ENCODE data around the gene FBN2. TPM values are rescaled to one million over a fixed set of nuclear protein-coding genes. Genes with fewer than 3 reads are reported as not detected.

FBN2 gene
- total and polyA plus RNA-seq, 2 experiments from 2014 or later, result 15.2 to 63.2 TPM

- 33 to 50% methylated on average over 1 of the region's 1 CpG for WGBS, 2 experiments (ENCODE audit: low coverage in 1 of 2, low lambda C conversion rate in 2 of 2, missing lambda C conversion rate in 2 of 2)
These were observed 283.3 kb downstream of the FBN2 start for GRCh38 chr5:128254789-128255188.

GRCh38 chr5:128253880-128254279, 284.2 kb downstream of the FBN2 start:
- Histone ChIP-seq H3K79me2 (ENCODE audit: insufficient read depth) (no peaks in the 10 kb centered on the region), H3K9ac (no peak overlapping the region), H3K4me1 (ENCODE audit: insufficient read depth) (no peaks in the 10 kb centered on the region), H3K27ac (no peak overlapping the region), H3K4me2 (ENCODE audit: unreplicated experiment) (no peak overlapping the region), H2AFZ (no peak overlapping the region), H3F3A (ENCODE audit: insufficient read depth) (no peaks in the 10 kb centered on the region), H3K9me2 (ENCODE audit: insufficient read depth) (no peaks in the 10 kb centered on the region), H4K20me1 (ENCODE audit: insufficient read depth) (no peaks in the 10 kb centered on the region), H3K4me3 (no peak overlapping the region), H3K27me3 (replicated peaks; ENCODE audit: insufficient read depth) (no peaks in the 10 kb centered on the region), H3K36me3 (ENCODE audit: low read depth) (no peaks in the 10 kb centered on the region), H3K9me3 (ENCODE audit: low read depth) (no peaks in the 10 kb centered on the region)
- TF ChIP-seq EZH2 (IDR thresholded peaks at IDR 0.05; ENCODE audit: insufficient read depth, poor library complexity, severe bottlenecking), result no peak
- TF ChIP-seq EZH2phosphoT487 (IDR thresholded peaks at IDR 0.05; ENCODE audit: insufficient read depth, low read depth), result no peak
- 89 to 94% methylated on average over 7 of the region's 7 CpGs for WGBS, 2 experiments (ENCODE audit: low coverage in 1 of 2, low lambda C conversion rate in 2 of 2, missing lambda C conversion rate in 2 of 2)
- in situ Hi-C loops (cut with MboI), result no loop called here
- no peak for DNase-seq

More at GRCh38 chr5:128254789-128255188, 283.3 kb downstream of the FBN2 start:
- Histone ChIP-seq H3K9ac (no peak overlapping the region), H3K27ac (no peak overlapping the region), H3K9me2 (ENCODE audit: insufficient read depth) (no peaks in the 10 kb centered on the region), H3K36me3 (ENCODE audit: low read depth) (no peaks in the 10 kb centered on the region), H3K27me3 (replicated peaks; ENCODE audit: insufficient read depth) (no peaks in the 10 kb centered on the region), H3K9me3 (ENCODE audit: low read depth) (no peaks in the 10 kb centered on the region), H4K20me1 (ENCODE audit: insufficient read depth) (no peaks in the 10 kb centered on the region), H3K4me3 (no peak overlapping the region), H3K4me2 (ENCODE audit: unreplicated experiment) (no peak overlapping the region), H3K4me1 (ENCODE audit: insufficient read depth) (no peaks in the 10 kb centered on the region), H2AFZ (no peak overlapping the region), H3F3A (ENCODE audit: insufficient read depth) (no peaks in the 10 kb centered on the region), H3K79me2 (ENCODE audit: insufficient read depth) (no peaks in the 10 kb centered on the region)
- in situ Hi-C loops (cut with MboI), result no loop called here
- TF ChIP-seq EZH2 (IDR thresholded peaks at IDR 0.05; ENCODE audit: insufficient read depth, poor library complexity, severe bottlenecking) (no peak), EZH2phosphoT487 (IDR thresholded peaks at IDR 0.05; ENCODE audit: insufficient read depth, low read depth) (no peak)
- DNase-seq, result no peak

- Histone ChIP-seq H3K27me3 (replicated peaks; ENCODE audit: insufficient read depth) (no peaks in the 10 kb centered on the region), H3K27ac (no peak overlapping the region), H3K9me3 (ENCODE audit: low read depth) (no peaks in the 10 kb centered on the region), H3K9ac (no peak overlapping the region), H3K4me3 (no peak overlapping the region), H3K4me1 (ENCODE audit: insufficient read depth) (no peaks in the 10 kb centered on the region), H2AFZ (no peak overlapping the region), H3K9me2 (ENCODE audit: insufficient read depth) (no peaks in the 10 kb centered on the region), H3F3A (ENCODE audit: insufficient read depth) (no peaks in the 10 kb centered on the region), H3K4me2 (ENCODE audit: unreplicated experiment) (peak overlapping the region; percentile 9), H4K20me1 (ENCODE audit: insufficient read depth) (no peaks in the 10 kb centered on the region), H3K36me3 (ENCODE audit: low read depth) (no peaks in the 10 kb centered on the region), H3K79me2 (ENCODE audit: insufficient read depth) (no peaks in the 10 kb centered on the region)
- in situ Hi-C loops (cut with MboI), result no loop called here
- 19 to 23% methylated on average over 5 of the region's 5 CpGs for whole genome bisulfite sequencing, 2 experiments (ENCODE audit: low coverage in 1 of 2, low lambda C conversion rate in 2 of 2, missing lambda C conversion rate in 2 of 2)
- TF ChIP-seq EZH2 (IDR thresholded peaks at IDR 0.05; ENCODE audit: insufficient read depth, poor library complexity, severe bottlenecking) (no peak), EZH2phosphoT487 (IDR thresholded peaks at IDR 0.05; ENCODE audit: insufficient read depth, low read depth) (no peak)
- no peak for DNase-seq
These were observed 284.9 kb downstream of the FBN2 start for GRCh38 chr5:128253161-128253560.

- peak overlapping the region; percentile 9 for H3K4me2 ChIP-seq (ENCODE audit: unreplicated experiment)
- no peak overlapping the region for H3K9ac ChIP-seq
- no peaks in the 10 kb centered on the region for H3K79me2 ChIP-seq (ENCODE audit: insufficient read depth)
- H3F3A ChIP-seq (ENCODE audit: insufficient read depth), result no peaks in the 10 kb centered on the region
- TF ChIP-seq EZH2phosphoT487 (IDR thresholded peaks at IDR 0.05; ENCODE audit: insufficient read depth, low read depth), result no peak
- TF ChIP-seq EZH2 (IDR thresholded peaks at IDR 0.05; ENCODE audit: insufficient read depth, poor library complexity, severe bottlenecking), result no peak
- H3K27me3 ChIP-seq (replicated peaks; ENCODE audit: insufficient read depth), result no peaks in the 10 kb centered on the region
- no peaks in the 10 kb centered on the region for H3K4me1 ChIP-seq (ENCODE audit: insufficient read depth)
- in situ Hi-C loops (cut with MboI), result no loop called here
- H3K4me3 ChIP-seq, result no peak overlapping the region
- no peak overlapping the region for H3K27ac ChIP-seq
- H3K9me2 ChIP-seq (ENCODE audit: insufficient read depth), result no peaks in the 10 kb centered on the region
- peak; percentile 76 for DNase-seq
- WGBS, 2 experiments (ENCODE audit: low coverage in 1 of 2, low lambda C conversion rate in 2 of 2, missing lambda C conversion rate in 2 of 2), result 5 to 6% methylated on average over 2 of the region's 2 CpGs
- no peaks in the 10 kb centered on the region for H3K9me3 ChIP-seq (ENCODE audit: low read depth)
- no peaks in the 10 kb centered on the region for H3K36me3 ChIP-seq (ENCODE audit: low read depth)
- no peak overlapping the region for H2AFZ ChIP-seq
- no peaks in the 10 kb centered on the region for H4K20me1 ChIP-seq (ENCODE audit: insufficient read depth)
These were observed 285.3 kb downstream of the FBN2 start for GRCh38 chr5:128252756-128253155.

- Histone ChIP-seq H3K9me3 (ENCODE audit: low read depth) (no peaks in the 10 kb centered on the region), H2AFZ (no peak overlapping the region), H3F3A (ENCODE audit: insufficient read depth) (no peaks in the 10 kb centered on the region), H3K27ac (no peak overlapping the region), H3K4me3 (no peak overlapping the region), H3K79me2 (ENCODE audit: insufficient read depth) (no peaks in the 10 kb centered on the region), H3K9ac (no peak overlapping the region), H3K4me2 (ENCODE audit: unreplicated experiment) (no peak overlapping the region), H3K4me1 (ENCODE audit: insufficient read depth) (no peaks in the 10 kb centered on the region), H3K36me3 (ENCODE audit: low read depth) (no peaks in the 10 kb centered on the region), H4K20me1 (ENCODE audit: insufficient read depth) (no peaks in the 10 kb centered on the region), H3K9me2 (ENCODE audit: insufficient read depth) (no peaks in the 10 kb centered on the region), H3K27me3 (replicated peaks; ENCODE audit: insufficient read depth) (no peaks in the 10 kb centered on the region)
- DNase-seq, result peak; percentile 32
- TF ChIP-seq EZH2 (IDR thresholded peaks at IDR 0.05; ENCODE audit: insufficient read depth, poor library complexity, severe bottlenecking), result no peak
- no peak for TF ChIP-seq EZH2phosphoT487 (IDR thresholded peaks at IDR 0.05; ENCODE audit: insufficient read depth, low read depth)
- in situ Hi-C loops (cut with MboI), result no loop called here
- WGBS, 2 experiments (ENCODE audit: low coverage in 1 of 2, low lambda C conversion rate in 2 of 2, missing lambda C conversion rate in 2 of 2), result 46 to 54% methylated on average over 1 of the region's 1 CpG
These were observed 285.8 kb downstream of the FBN2 start for GRCh38 chr5:128252196-128252595.
